Measurements from ENCODE around the gene NCAPG2. TPM values are rescaled to one million over a fixed set of nuclear protein-coding genes. Genes with fewer than 3 reads are reported as not detected.

The NCAPG2 gene
- total RNA-seq, 1 experiment from 2014 or later = 99.2 TPM

DNA sequence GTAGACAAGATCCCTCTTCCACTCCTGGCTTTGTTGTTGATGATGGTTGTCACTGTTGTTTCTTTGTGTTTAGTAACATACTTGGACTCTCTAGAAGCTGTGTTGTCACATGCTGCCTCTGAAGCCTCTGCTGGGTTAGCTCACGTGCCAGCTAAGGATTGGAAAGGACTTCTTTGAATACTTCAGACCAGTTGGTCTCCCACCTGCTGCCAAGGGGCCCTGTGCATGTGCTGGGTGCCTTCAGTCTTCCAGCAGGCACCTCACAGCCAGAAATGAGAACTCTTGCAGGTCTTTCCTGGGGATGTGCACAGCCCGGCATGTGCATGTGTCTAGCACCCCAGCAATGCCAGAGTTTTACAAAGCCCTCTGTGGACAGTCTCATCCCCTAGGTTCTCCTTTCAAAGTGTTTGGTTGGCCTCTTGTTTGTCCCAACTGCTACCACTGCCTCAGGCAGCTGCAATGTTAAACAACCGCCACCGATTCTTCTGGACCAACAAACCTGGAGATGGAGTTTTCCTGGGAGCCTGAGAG is 21.7 kb upstream of the NCAPG2 start (continued):
- TF ChIP-seq GABPB1 (CRISPR knock-in tag; IDR thresholded peaks at IDR 0.05) (no peak), OVOL2 (CRISPR knock-in tag; IDR thresholded peaks at IDR 0.05; ENCODE audit: borderline replicate concordance) (no peak), ZNF121 (CRISPR knock-in tag; IDR thresholded peaks at IDR 0.05) (no peak), FOXK1 (CRISPR knock-in tag; IDR thresholded peaks at IDR 0.05) (no peak), GRHL2 (CRISPR knock-in tag; IDR thresholded peaks at IDR 0.05; ENCODE audit: insufficient replicate concordance, severe bottlenecking) (no peak), ZNF232 (CRISPR knock-in tag; IDR thresholded peaks at IDR 0.05) (no peak), CREB1 (CRISPR knock-in tag; IDR thresholded peaks at IDR 0.05) (no peak), NR3C1 (CRISPR knock-in tag; conservative IDR thresholded peaks at IDR 0.05; ENCODE audit: low read depth) (no peak)
- TF ChIP-seq, protein P1, sequence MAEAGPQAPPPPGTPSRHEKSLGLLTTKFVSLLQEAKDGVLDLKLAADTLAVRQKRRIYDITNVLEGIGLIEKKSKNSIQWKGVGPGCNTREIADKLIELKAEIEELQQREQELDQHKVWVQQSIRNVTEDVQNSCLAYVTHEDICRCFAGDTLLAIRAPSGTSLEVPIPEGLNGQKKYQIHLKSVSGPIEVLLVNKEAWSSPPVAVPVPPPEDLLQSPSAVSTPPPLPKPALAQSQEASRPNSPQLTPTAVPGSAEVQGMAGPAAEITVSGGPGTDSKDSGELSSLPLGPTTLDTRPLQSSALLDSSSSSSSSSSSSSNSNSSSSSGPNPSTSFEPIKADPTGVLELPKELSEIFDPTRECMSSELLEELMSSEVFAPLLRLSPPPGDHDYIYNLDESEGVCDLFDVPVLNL (CRISPR knock-in tag; IDR thresholded peaks at IDR 0.05; ENCODE audit: borderline replicate concordance, low read depth) = no peak
- TF ChIP-seq, protein P2, sequence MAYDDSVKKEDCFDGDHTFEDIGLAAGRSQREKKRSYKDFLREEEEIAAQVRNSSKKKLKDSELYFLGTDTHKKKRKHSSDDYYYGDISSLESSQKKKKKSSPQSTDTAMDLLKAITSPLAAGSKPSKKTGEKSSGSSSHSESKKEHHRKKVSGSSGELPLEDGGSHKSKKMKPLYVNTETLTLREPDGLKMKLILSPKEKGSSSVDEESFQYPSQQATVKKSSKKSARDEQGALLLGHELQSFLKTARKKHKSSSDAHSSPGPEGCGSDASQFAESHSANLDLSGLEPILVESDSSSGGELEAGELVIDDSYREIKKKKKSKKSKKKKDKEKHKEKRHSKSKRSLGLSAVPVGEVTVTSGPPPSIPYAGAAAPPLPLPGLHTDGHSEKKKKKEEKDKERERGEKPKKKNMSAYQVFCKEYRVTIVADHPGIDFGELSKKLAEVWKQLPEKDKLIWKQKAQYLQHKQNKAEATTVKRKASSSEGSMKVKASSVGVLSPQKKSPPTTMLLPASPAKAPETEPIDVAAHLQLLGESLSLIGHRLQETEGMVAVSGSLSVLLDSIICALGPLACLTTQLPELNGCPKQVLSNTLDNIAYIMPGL (CRISPR knock-in tag; IDR thresholded peaks at IDR 0.05) = no peak

DNA sequence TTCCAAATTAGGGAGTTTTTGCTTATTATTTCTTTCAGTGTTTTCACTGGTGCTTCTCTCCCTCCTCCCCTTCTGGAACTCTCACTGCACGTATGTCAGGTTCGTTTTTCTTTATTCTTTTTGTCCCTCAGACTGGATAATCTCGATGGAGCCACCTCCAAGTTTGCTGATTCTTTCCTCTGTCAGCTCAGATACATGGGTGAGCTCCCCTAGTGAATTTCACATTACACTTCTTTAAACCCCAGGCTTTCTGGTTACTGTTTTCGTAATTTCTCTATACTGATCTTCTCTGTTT is 20.8 kb upstream of the NCAPG2 start:
- peaks cover 12% of the 10 kb centered on the region for H3K4me1 Mint-ChIP-seq
- H3K27ac Mint-ChIP-seq = no peak overlapping the region
- TF ChIP-seq CBFB (CRISPR knock-in tag; IDR thresholded peaks at IDR 0.05; ENCODE audit: low read depth) (no peak), SP1 (CRISPR knock-in tag; conservative IDR thresholded peaks at IDR 0.05) (no peak), GABPB1 (CRISPR knock-in tag; IDR thresholded peaks at IDR 0.05) (no peak), RELA (CRISPR knock-in tag; IDR thresholded peaks at IDR 0.05; ENCODE audit: borderline replicate concordance) (no peak), ZNF396 (CRISPR knock-in tag; IDR thresholded peaks at IDR 0.05; ENCODE audit: borderline replicate concordance) (no peak), ZNF232 (CRISPR knock-in tag; IDR thresholded peaks at IDR 0.05) (no peak), CREM (CRISPR knock-in tag; IDR thresholded peaks at IDR 0.05) (no peak)
- TF ChIP-seq, protein P3, sequence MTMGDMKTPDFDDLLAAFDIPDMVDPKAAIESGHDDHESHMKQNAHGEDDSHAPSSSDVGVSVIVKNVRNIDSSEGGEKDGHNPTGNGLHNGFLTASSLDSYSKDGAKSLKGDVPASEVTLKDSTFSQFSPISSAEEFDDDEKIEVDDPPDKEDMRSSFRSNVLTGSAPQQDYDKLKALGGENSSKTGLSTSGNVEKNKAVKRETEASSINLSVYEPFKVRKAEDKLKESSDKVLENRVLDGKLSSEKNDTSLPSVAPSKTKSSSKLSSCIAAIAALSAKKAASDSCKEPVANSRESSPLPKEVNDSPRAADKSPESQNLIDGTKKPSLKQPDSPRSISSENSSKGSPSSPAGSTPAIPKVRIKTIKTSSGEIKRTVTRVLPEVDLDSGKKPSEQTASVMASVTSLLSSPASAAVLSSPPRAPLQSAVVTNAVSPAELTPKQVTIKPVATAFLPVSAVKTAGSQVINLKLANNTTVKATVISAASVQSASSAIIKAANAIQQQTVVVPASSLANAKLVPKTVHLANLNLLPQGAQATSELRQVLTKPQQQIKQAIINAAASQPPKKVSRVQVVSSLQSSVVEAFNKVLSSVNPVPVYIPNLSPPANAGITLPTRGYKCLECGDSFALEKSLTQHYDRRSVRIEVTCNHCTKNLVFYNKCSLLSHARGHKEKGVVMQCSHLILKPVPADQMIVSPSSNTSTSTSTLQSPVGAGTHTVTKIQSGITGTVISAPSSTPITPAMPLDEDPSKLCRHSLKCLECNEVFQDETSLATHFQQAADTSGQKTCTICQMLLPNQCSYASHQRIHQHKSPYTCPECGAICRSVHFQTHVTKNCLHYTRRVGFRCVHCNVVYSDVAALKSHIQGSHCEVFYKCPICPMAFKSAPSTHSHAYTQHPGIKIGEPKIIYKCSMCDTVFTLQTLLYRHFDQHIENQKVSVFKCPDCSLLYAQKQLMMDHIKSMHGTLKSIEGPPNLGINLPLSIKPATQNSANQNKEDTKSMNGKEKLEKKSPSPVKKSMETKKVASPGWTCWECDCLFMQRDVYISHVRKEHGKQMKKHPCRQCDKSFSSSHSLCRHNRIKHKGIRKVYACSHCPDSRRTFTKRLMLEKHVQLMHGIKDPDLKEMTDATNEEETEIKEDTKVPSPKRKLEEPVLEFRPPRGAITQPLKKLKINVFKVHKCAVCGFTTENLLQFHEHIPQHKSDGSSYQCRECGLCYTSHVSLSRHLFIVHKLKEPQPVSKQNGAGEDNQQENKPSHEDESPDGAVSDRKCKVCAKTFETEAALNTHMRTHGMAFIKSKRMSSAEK (CRISPR knock-in tag; IDR thresholded peaks at IDR 0.05; ENCODE audit: borderline replicate concordance) = no peak
- TF ChIP-seq, protein P4, sequence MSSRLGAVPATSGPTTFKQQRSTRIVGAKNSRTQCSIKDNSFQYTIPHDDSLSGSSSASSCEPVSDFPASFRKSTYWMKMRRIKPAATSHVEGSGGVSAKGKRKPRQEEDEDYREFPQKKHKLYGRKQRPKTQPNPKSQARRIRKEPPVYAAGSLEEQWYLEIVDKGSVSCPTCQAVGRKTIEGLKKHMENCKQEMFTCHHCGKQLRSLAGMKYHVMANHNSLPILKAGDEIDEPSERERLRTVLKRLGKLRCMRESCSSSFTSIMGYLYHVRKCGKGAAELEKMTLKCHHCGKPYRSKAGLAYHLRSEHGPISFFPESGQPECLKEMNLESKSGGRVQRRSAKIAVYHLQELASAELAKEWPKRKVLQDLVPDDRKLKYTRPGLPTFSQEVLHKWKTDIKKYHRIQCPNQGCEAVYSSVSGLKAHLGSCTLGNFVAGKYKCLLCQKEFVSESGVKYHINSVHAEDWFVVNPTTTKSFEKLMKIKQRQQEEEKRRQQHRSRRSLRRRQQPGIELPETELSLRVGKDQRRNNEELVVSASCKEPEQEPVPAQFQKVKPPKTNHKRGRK (CRISPR knock-in tag; IDR thresholded peaks at IDR 0.05; ENCODE audit: borderline replicate concordance) = no peak
- TF ChIP-seq, protein P5, sequence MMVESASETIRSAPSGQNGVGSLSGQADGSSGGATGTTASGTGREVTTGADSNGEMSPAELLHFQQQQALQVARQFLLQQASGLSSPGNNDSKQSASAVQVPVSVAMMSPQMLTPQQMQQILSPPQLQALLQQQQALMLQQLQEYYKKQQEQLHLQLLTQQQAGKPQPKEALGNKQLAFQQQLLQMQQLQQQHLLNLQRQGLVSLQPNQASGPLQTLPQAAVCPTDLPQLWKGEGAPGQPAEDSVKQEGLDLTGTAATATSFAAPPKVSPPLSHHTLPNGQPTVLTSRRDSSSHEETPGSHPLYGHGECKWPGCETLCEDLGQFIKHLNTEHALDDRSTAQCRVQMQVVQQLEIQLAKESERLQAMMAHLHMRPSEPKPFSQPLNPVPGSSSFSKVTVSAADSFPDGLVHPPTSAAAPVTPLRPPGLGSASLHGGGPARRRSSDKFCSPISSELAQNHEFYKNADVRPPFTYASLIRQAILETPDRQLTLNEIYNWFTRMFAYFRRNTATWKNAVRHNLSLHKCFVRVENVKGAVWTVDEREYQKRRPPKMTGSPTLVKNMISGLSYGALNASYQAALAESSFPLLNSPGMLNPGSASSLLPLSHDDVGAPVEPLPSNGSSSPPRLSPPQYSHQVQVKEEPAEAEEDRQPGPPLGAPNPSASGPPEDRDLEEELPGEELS (CRISPR knock-in tag; IDR thresholded peaks at IDR 0.05) = no peak
- TF ChIP-seq, protein P6, sequence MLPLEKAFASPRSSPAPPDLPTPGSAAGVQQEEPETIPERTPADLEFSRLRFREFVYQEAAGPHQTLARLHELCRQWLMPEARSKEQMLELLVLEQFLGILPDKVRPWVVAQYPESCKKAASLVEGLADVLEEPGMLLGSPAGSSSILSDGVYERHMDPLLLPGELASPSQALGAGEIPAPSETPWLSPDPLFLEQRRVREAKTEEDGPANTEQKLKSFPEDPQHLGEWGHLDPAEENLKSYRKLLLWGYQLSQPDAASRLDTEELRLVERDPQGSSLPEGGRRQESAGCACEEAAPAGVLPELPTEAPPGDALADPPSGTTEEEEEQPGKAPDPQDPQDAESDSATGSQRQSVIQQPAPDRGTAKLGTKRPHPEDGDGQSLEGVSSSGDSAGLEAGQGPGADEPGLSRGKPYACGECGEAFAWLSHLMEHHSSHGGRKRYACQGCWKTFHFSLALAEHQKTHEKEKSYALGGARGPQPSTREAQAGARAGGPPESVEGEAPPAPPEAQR (CRISPR knock-in tag; IDR thresholded peaks at IDR 0.05) = no peak
- TF ChIP-seq, protein P7, sequence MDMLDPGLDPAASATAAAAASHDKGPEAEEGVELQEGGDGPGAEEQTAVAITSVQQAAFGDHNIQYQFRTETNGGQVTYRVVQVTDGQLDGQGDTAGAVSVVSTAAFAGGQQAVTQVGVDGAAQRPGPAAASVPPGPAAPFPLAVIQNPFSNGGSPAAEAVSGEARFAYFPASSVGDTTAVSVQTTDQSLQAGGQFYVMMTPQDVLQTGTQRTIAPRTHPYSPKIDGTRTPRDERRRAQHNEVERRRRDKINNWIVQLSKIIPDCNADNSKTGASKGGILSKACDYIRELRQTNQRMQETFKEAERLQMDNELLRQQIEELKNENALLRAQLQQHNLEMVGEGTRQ (CRISPR knock-in tag; IDR thresholded peaks at IDR 0.05) = no peak
- TF ChIP-seq, protein P8, sequence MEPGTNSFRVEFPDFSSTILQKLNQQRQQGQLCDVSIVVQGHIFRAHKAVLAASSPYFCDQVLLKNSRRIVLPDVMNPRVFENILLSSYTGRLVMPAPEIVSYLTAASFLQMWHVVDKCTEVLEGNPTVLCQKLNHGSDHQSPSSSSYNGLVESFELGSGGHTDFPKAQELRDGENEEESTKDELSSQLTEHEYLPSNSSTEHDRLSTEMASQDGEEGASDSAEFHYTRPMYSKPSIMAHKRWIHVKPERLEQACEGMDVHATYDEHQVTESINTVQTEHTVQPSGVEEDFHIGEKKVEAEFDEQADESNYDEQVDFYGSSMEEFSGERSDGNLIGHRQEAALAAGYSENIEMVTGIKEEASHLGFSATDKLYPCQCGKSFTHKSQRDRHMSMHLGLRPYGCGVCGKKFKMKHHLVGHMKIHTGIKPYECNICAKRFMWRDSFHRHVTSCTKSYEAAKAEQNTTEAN (CRISPR knock-in tag; IDR thresholded peaks at IDR 0.05) = no peak
- POLR2A ChIA-PET = no interaction called here
- H3K36me3 Mint-ChIP-seq = peaks cover 7% of the 10 kb centered on the region; the same call in 1 of the 2 replicates
- DNase-seq (ENCODE audit: low spot score) (no peak), ATAC-seq (no peak)
- H3K4me3 Mint-ChIP-seq = no peak overlapping the region
- H3K27me3 Mint-ChIP-seq (ENCODE audit: low read depth) = no peaks in the 10 kb centered on the region
- H3K9me3 Mint-ChIP-seq = no peaks in the 10 kb centered on the region
- CTCF ChIA-PET = no interaction called here

Data from WTC11 (cell line).